Testis (tissue), 2 donors: ENCODE measurements around the gene USP32.

ENCODE experiments used
- POLR2A ChIP-seq: fragments of 450-650 bp; IDR thresholded peaks from one replicate; pipeline ENCODE4 v1.6.1; 2017; ENCODE audit warnings: antibody characterized with exemption, mild to moderate bottlenecking, moderate library complexity
- TF ChIP-seq, protein P1 (sequence below), 3 experiments: fragments of 450-650 bp in 2 of 3; fragments of 200-600 bp in 1 of 3; sonication (generic) in 1 of 3; IDR thresholded peaks; one replicate each; pipeline ENCODE4 v1.5.1; 2016 to 2019; ENCODE audit warnings: antibody characterized with exemption in 3 of 3, mild to moderate bottlenecking in 2 of 3, moderate library complexity in 1 of 3

DNA sequence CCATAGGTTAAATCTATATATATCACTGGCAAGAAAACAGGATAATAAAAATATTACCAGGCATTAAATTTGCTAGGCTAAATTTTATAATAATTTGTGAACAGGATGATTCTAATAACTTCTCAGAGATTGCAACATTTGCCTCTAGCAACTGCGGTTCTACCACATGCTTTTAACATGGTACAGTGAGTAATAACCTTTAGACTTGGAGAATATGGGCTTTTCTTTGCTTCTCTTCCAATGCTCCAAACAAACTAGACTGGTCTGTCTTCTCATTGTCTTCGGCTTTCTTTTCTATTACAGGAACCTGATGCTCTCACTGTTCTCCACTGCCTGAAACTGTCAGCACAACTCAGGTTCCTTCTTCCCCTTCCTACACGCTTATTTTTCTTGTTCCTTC lies 161.6 kb downstream of the USP32 start:
- TF ChIP-seq POLR2A = no peak
- TF ChIP-seq, protein P1, sequence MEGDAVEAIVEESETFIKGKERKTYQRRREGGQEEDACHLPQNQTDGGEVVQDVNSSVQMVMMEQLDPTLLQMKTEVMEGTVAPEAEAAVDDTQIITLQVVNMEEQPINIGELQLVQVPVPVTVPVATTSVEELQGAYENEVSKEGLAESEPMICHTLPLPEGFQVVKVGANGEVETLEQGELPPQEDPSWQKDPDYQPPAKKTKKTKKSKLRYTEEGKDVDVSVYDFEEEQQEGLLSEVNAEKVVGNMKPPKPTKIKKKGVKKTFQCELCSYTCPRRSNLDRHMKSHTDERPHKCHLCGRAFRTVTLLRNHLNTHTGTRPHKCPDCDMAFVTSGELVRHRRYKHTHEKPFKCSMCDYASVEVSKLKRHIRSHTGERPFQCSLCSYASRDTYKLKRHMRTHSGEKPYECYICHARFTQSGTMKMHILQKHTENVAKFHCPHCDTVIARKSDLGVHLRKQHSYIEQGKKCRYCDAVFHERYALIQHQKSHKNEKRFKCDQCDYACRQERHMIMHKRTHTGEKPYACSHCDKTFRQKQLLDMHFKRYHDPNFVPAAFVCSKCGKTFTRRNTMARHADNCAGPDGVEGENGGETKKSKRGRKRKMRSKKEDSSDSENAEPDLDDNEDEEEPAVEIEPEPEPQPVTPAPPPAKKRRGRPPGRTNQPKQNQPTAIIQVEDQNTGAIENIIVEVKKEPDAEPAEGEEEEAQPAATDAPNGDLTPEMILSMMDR (IDR thresholded peaks at IDR 0.05) = no peak
